Activated T-cell treated with anti-CD3 and anti-CD28 coated beads, Interleukin-2, amount 50 U/mL, for 24 hours (primary cell): ENCODE results near the gene PRRG3.
A peak's percentile ranks its signal among the peaks of the same experiment; 100 is the strongest.

Source experiments
- DNase-seq: peaks from one replicate; pipeline ENCODE4 v3.0.0-alpha.2; 2020
- H3K27ac Mint-ChIP-seq: 2 replicates; pipeline ENCODE4 v1.8.0; 2020; ENCODE audit warnings: mild to moderate bottlenecking, mixed read lengths
- H3K27me3 Mint-ChIP-seq: 2 replicates; pipeline ENCODE4 v1.8.0; 2020; ENCODE audit warnings: mixed read lengths
- H3K36me3 Mint-ChIP-seq: 2 replicates; pipeline ENCODE4 v1.8.0; 2020; ENCODE audit warnings: low read depth, mixed read lengths
- H3K4me1 Mint-ChIP-seq: 2 replicates; pipeline ENCODE4 v1.8.0; 2020; ENCODE audit warnings: low read depth, mixed read lengths
- H3K4me3 Mint-ChIP-seq: 2 replicates; pipeline ENCODE4 v1.8.0; 2020; ENCODE audit warnings: mild to moderate bottlenecking, moderate library complexity, mixed read lengths
- H3K9me3 Mint-ChIP-seq: 2 replicates; pipeline ENCODE4 v1.8.0; 2020; ENCODE audit warnings: mixed read lengths

PRRG3 gene

DNA sequence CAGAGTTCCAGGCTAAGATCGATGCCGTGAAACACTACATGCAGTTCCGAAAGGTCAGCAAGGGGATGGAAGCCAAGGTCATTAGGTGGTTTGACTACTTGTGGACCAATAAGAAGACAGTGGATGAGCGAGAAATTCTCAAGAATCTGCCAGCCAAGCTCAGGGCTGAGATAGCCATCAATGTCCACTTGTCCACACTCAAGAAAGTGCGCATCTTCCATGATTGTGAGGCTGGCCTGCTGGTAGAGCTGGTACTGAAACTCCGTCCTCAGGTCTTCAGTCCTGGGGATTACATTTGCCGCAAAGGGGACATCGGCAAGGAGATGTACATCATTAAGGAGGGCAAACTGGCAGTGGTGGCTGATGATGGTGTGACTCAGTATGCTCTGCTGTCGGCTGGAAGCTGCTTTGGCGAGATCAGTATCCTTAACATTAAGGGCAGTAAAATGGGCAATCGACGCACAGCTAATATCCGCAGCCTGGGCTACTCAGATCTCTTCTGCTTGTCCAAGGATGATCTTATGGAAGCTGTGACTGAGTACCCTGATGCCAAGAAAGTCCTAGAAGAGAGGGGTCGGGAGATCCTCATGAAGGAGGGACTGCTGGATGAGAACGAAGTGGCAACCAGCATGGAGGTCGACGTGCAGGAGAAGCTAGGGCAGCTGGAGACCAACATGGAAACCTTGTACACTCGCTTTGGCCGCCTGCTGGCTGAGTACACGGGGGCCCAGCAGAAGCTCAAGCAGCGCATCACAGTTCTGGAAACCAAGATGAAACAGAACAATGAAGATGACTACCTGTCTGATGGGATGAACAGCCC lies 48.6 kb downstream of the PRRG3 start:
- Mint-ChIP-seq H3K4me1 (no peaks in the 10 kb centered on the region), H3K9me3 (no peaks in the 10 kb centered on the region), H3K36me3 (no peaks in the 10 kb centered on the region), H3K27me3 (peaks cover 41% of the 10 kb centered on the region), H3K27ac (no peak overlapping the region), H3K4me3 (no peak overlapping the region)
- no peak for DNase-seq

DNA sequence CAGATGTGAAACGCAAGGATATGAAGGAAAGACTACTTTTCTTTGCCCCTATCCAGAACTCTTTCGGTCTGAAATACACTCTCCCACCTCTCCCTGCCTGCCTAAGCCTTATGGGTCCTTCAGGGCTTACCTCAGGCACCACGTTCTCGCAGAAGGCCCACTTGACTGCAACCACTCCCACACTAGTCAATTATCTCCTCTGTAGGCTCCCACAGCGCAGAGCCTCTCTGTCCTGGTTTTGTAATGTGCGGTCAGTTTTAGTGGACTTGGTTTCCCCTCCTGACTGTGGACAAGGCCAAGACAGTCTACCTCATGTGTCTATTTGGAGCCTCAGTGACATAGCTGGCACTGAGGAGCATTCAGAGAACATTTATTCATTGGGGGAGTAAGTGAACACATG lies 50.4 kb downstream of the PRRG3 start:
- DNase-seq, result no peak
- Mint-ChIP-seq H3K36me3 (no peaks in the 10 kb centered on the region), H3K9me3 (no peaks in the 10 kb centered on the region), H3K4me3 (no peak overlapping the region), H3K4me1 (no peaks in the 10 kb centered on the region), H3K27me3 (peaks cover 53% of the 10 kb centered on the region), H3K27ac (no peak overlapping the region)

DNA sequence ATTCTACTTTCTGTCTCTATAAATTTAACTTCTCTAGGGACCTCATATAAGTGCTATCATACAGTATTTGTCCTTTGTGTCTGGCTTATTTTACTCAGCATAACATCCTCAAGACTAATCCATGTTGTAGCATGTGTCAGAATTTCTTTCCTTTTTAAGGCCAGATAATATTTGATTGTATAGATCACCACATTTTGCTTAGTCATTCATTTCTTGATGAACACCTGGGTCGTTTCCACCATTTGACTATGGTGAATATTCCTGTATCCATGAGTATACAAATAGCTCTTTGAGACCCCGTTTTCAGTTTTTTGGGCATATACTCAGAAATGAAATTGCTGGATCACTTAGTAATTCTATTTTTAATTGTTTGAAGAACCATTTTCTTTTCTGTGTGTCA lies 51.2 kb downstream of the PRRG3 start:
- H3K9me3 Mint-ChIP-seq, result no peaks in the 10 kb centered on the region

DNA sequence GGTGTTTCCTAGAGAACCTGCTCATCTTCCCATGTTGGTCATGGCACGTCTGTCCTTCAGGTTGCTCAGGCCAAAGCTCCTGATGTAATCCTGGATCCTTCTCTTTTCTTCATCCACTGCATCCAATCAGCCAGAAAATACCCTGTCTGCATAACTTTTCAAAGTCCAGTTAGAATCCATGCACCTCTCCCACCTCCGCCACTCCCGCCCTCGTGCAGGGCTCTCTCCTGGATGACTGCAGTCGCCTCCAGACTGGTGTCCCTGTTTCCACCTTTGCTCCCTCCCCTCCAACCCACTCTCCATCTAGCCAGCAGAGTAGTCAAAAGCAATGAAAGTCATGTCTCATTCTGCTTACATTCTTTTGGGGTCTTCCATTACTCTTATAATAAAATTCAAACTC lies 55.3 kb downstream of the PRRG3 start:
- Mint-ChIP-seq H3K27ac (no peak overlapping the region), H3K36me3 (no peaks in the 10 kb centered on the region), H3K4me1 (no peaks in the 10 kb centered on the region), H3K4me3 (no peak overlapping the region), H3K9me3 (no peaks in the 10 kb centered on the region), H3K27me3 (peaks cover 72% of the 10 kb centered on the region)
- DNase-seq, result no peak

More for the DNA sequence above, 51.2 kb downstream of the PRRG3 start:
- Mint-ChIP-seq H3K27me3 (peaks cover 55% of the 10 kb centered on the region), H3K36me3 (no peaks in the 10 kb centered on the region), H3K4me1 (no peaks in the 10 kb centered on the region), H3K4me3 (no peak overlapping the region), H3K27ac (no peak overlapping the region)
- no peak for DNase-seq

DNA sequence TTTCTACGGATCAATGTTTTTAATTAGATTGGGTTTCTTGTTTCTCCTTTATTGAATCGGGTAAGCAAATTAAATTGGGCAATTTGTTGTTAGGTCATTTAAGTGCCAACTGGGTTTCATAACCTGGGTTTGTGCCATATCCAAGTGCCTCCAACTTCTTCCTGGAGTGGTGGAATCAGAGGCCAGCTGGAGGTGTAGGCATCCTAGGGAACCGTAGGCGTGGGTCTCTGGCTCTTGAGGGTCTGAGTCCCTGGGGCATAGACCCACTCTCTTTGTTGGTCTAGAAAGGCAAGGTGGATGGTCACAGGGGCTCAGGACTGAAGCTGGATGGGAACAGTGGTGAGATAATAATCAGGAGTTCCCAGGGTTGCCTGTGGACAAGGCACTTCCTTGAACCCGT lies 57.6 kb downstream of the PRRG3 start:
- H3K27ac Mint-ChIP-seq, result no peak overlapping the region
- H3K4me1 Mint-ChIP-seq, result no peaks in the 10 kb centered on the region
- no peaks in the 10 kb centered on the region for H3K9me3 Mint-ChIP-seq
- H3K36me3 Mint-ChIP-seq, result no peaks in the 10 kb centered on the region
- H3K4me3 Mint-ChIP-seq, result no peak overlapping the region
- no peak for DNase-seq
- peaks cover 70% of the 10 kb centered on the region for H3K27me3 Mint-ChIP-seq

DNA sequence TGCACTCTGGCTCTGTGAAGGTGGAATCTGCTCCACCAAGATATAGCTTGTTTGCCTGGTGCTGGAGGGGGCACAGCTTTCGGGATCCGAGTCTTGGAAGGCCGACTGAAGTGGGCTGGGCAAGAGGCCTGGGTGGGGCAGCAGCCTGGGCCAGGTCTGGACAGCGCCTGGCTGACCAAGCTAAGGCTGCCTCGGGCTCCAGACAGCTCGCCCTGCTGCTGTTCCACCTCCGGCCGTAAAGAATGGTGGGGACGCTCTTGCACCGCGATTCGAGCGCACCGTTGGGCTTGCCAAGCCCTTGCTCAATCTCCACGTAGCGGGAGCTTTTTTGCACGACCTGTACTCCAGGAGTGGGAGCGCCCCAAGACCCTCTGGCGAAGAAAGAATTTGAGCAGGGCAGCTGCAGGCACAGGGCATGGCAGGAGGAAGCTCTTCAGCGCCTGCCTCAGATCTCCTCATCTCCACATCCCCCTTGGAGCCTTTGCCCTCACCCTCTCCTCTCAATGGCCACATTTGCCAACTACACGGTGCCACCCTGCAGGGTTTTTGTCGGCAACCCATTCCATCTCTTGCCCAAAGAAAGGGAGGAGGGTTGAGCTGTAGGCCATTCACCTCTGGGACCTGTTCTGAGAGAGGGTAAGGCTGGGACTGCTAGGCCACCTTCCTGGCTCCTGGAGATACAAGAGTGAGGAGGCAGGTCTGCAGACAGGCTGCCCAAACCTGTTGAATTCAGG lies 58.2 kb downstream of the PRRG3 start:
- Mint-ChIP-seq H3K27ac (no peak overlapping the region), H3K9me3 (no peaks in the 10 kb centered on the region)
- peak; percentile 34 for DNase-seq

GRCh38 chrX:151754047-151754429 lies 58.8 kb downstream of the PRRG3 start:
- Mint-ChIP-seq H3K4me3 (no peak overlapping the region), H3K27ac (no peak overlapping the region), H3K36me3 (no peaks in the 10 kb centered on the region), H3K4me1 (no peaks in the 10 kb centered on the region), H3K27me3 (peaks cover 64% of the 10 kb centered on the region), H3K9me3 (no peaks in the 10 kb centered on the region)
- DNase-seq, result no peak

More for the DNA sequence above, 58.2 kb downstream of the PRRG3 start:
- H3K4me1 Mint-ChIP-seq, result no peaks in the 10 kb centered on the region
- no peaks in the 10 kb centered on the region for H3K36me3 Mint-ChIP-seq
- H3K4me3 Mint-ChIP-seq, result no peak overlapping the region
- peaks cover 70% of the 10 kb centered on the region for H3K27me3 Mint-ChIP-seq

- Mint-ChIP-seq H3K27ac (no peak overlapping the region), H3K4me3 (no peak overlapping the region), H3K36me3 (no peaks in the 10 kb centered on the region), H3K9me3 (no peaks in the 10 kb centered on the region), H3K27me3 (peaks cover 57% of the 10 kb centered on the region), H3K4me1 (no peaks in the 10 kb centered on the region)
- no peak for DNase-seq
Measured at GRCh38 chrX:151754641-151755215, 59.5 kb downstream of the PRRG3 start.
